Endothelial cell of umbilical vein (primary cell): ENCODE measurements around the gene COL5A3.

Experiments used
- EZH2 ChIP-seq: IDR thresholded peaks from 2 replicates; pipeline ENCODE4 v1.6.1; 2012; ENCODE audit warnings: borderline replicate concordance, low read depth, mild to moderate bottlenecking, moderate library complexity, low read length, inconsistent platforms; ENCODE audit not compliant: severe bottlenecking
- POLR2A ChIP-seq: IDR thresholded peaks from 2 replicates; pipeline ENCODE4 v1.6.1; 2012; ENCODE audit warnings: low read depth, mild to moderate bottlenecking, control low read depth, low read length
- TF ChIP-seq, protein P1 (sequence below), 2 donors: IDR thresholded peaks; 1 replicate in 1 of 2; 2 replicates in 1 of 2; pipeline ENCODE4 v1.5.1; 2011; ENCODE audit warnings: low read length in 2 of 2, mild to moderate bottlenecking in 2 of 2, moderate library complexity in 2 of 2, control low read depth in 1 of 2, inconsistent platforms in 1 of 2, low read depth in 1 of 2; ENCODE audit not compliant: insufficient read depth in 1 of 2; ENCODE audit errors: extremely low read depth in 1 of 2
- TF ChIP-seq, protein P2 (sequence below): IDR thresholded peaks from 2 replicates; pipeline ENCODE4 v1.6.1; 2011; ENCODE audit not compliant: insufficient read depth, insufficient read length

GRCh38 chr19:9995084-9995483, 15.2 kb downstream of the COL5A3 start:
- TF ChIP-seq, protein P1, sequence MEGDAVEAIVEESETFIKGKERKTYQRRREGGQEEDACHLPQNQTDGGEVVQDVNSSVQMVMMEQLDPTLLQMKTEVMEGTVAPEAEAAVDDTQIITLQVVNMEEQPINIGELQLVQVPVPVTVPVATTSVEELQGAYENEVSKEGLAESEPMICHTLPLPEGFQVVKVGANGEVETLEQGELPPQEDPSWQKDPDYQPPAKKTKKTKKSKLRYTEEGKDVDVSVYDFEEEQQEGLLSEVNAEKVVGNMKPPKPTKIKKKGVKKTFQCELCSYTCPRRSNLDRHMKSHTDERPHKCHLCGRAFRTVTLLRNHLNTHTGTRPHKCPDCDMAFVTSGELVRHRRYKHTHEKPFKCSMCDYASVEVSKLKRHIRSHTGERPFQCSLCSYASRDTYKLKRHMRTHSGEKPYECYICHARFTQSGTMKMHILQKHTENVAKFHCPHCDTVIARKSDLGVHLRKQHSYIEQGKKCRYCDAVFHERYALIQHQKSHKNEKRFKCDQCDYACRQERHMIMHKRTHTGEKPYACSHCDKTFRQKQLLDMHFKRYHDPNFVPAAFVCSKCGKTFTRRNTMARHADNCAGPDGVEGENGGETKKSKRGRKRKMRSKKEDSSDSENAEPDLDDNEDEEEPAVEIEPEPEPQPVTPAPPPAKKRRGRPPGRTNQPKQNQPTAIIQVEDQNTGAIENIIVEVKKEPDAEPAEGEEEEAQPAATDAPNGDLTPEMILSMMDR (IDR thresholded peaks at IDR 0.05; ENCODE audit: extremely low read depth in 1 of 2, insufficient read depth in 1 of 2, low read depth in 1 of 2, low read length in 2 of 2): no peak
- TF ChIP-seq POLR2A: no peak
- TF ChIP-seq, protein P2, sequence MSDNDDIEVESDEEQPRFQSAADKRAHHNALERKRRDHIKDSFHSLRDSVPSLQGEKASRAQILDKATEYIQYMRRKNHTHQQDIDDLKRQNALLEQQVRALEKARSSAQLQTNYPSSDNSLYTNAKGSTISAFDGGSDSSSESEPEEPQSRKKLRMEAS: no peak
- no peak for TF ChIP-seq EZH2
